Measurements from ENCODE around the gene TESPA1. TPM values are rescaled to one million over a fixed set of nuclear protein-coding genes. Genes with fewer than 3 reads are reported as not detected.

The TESPA1 gene
- total and polyA plus RNA-seq, 2 experiments from 2014 or later = 0.34 TPM; not detected in 1

- H4K20me1 ChIP-seq (replicated peaks; ENCODE audit: insufficient read depth) = no peaks in the 10 kb centered on the region
- DNase-seq (ENCODE audit: low spot score) = no peak
- no peaks in the 10 kb centered on the region for H3K79me2 ChIP-seq (replicated peaks; ENCODE audit: insufficient read depth)
- H3K9me2 ChIP-seq (ENCODE audit: insufficient read depth) = no peaks in the 10 kb centered on the region
- no peak overlapping the region for H3K27ac ChIP-seq (ENCODE audit: low read depth)
- peaks cover 3% of the 10 kb centered on the region for H3K27me3 Mint-ChIP-seq (ENCODE audit: insufficient read depth, low read depth, poor library complexity)
- H3K4me1 Mint-ChIP-seq = peaks cover 20% of the 10 kb centered on the region
- no peaks in the 10 kb centered on the region for H3K27me3 ChIP-seq (ENCODE audit: insufficient read depth)
- H3K9me3 Mint-ChIP-seq = no peaks in the 10 kb centered on the region
- H3K4me3 Mint-ChIP-seq = no peak overlapping the region
- no peaks in the 10 kb centered on the region for H3K36me3 ChIP-seq (ENCODE audit: insufficient read depth)
- peaks cover 13% of the 10 kb centered on the region; the same call in 1 of the 2 replicates for H3K4me1 ChIP-seq (ENCODE audit: insufficient read depth)
- no peaks in the 10 kb centered on the region for H3F3A ChIP-seq (replicated peaks; ENCODE audit: low read depth)
- H3K27ac Mint-ChIP-seq = peak overlapping the region; percentile 64
- TF ChIP-seq CTCF (conservative IDR thresholded peaks at IDR 0.05; ENCODE audit: low read depth in 2 of 2) = no peak
- TF ChIP-seq CREB1 (CRISPR knock-in tag; IDR thresholded peaks at IDR 0.05; ENCODE audit: low read depth) = no peak
- TF ChIP-seq ZNF114 (CRISPR knock-in tag; IDR thresholded peaks at IDR 0.05) = no peak
- no peak for TF ChIP-seq EZH2phosphoT487 (IDR thresholded peaks at IDR 0.05; ENCODE audit: unreplicated experiment)
- no peak for TF ChIP-seq JUNB (IDR thresholded peaks at IDR 0.05; ENCODE audit: unreplicated experiment)
- TF ChIP-seq EZH2 (IDR thresholded peaks at IDR 0.05; ENCODE audit: low read depth, unreplicated experiment) = no peak
- no peak for TF ChIP-seq POLR2AphosphoS5 (IDR thresholded peaks at IDR 0.05; ENCODE audit: low read depth)
- TF ChIP-seq ZNF462 (CRISPR knock-in tag; IDR thresholded peaks at IDR 0.05) = no peak
- no peak for TF ChIP-seq STAT1 (IDR thresholded peaks at IDR 0.05; ENCODE audit: unreplicated experiment)
- TF ChIP-seq NANOG (IDR thresholded peaks at IDR 0.05; ENCODE audit: borderline replicate concordance) = no peak
- TF ChIP-seq ETS1 (IDR thresholded peaks at IDR 0.05) = no peak
- TF ChIP-seq ZNF331 (CRISPR knock-in tag; IDR thresholded peaks at IDR 0.05; ENCODE audit: low read depth) = no peak
- TF ChIP-seq REST (IDR thresholded peaks at IDR 0.05; ENCODE audit: unreplicated experiment) = no peak
- peak overlapping the region; percentile 54; the same call in 1 of the 2 replicates for H2AFZ ChIP-seq
- no peak for ATAC-seq
- H3K4me3 ChIP-seq = no peak overlapping the region
- H3K36me3 Mint-ChIP-seq (ENCODE audit: low read depth) = no peaks in the 10 kb centered on the region
- H3K4me2 ChIP-seq = 0 out of 2 replicates have a peak overlapping the region, but pooled peaks have one; percentile 5
These were observed 8.7 kb downstream of the TESPA1 start for GRCh38 chr12:54975875-54976274.

Data from GM23338 (cell line).